HG03025 (cell line): ENCODE results near the gene RAB11B.
"Not testable (repeated sequence)": the region's sequence is repeated elsewhere in the genome, so short reads cannot be mapped to it uniquely, and the experiment has no call there.

Experiments
- ATAC-seq: cut with Tn5 transposase; IDR thresholded peaks from one replicate; pipeline ENCODE4 v1.9.1; 2021; ENCODE audit warnings: mild to moderate bottlenecking, moderate library complexity; ENCODE audit not compliant: unreplicated experiment, low FRiP score

The RAB11B gene

GRCh38 chr19:8393192-8393870, 3.2 kb downstream of the RAB11B start:
- no peak for ATAC-seq

- no peak for ATAC-seq
Observed at GRCh38 chr19:8393871-8394250, 3.7 kb downstream of the RAB11B start.

- no peak for ATAC-seq
Observed at GRCh38 chr19:8395621-8396082, 5.5 kb downstream of the RAB11B start.

GRCh38 chr19:8396185-8396562, 6.0 kb downstream of the RAB11B start:
- no peak for ATAC-seq

- ATAC-seq = no peak
Observed at GRCh38 chr19:8396563-8397203, 6.5 kb downstream of the RAB11B start.

GRCh38 chr19:8397271-8397670, 7.1 kb downstream of the RAB11B start:
- ATAC-seq = no peak

- no peak for ATAC-seq
Observed at GRCh38 chr19:8397746-8398310, 7.7 kb downstream of the RAB11B start.

- no peak for ATAC-seq
Observed at GRCh38 chr19:8398311-8398771, 8.2 kb downstream of the RAB11B start.

GRCh38 chr19:8399681-8400188, 9.6 kb downstream of the RAB11B start:
- no peak for ATAC-seq

- ATAC-seq = no peak
Observed at GRCh38 chr19:8401981-8402411, 11.8 kb downstream of the RAB11B start.

- ATAC-seq = no peak
Observed at GRCh38 chr19:8403098-8403819, 13.1 kb downstream of the RAB11B start.

- ATAC-seq = no peak
Observed at GRCh38 chr19:8403820-8404109, 13.6 kb downstream of the RAB11B start.

GRCh38 chr19:8404391-8405151, 14.4 kb downstream of the RAB11B start:
- ATAC-seq = no peak

GRCh38 chr19:8410718-8411117, 20.6 kb downstream of the RAB11B start:
- not testable (repeated sequence) for ATAC-seq

- peak; percentile 99 for ATAC-seq
Observed at GRCh38 chr19:8412783-8413628, 22.8 kb downstream of the RAB11B start, which contains the start of gene MARCHF2. TSS of gene MARCHF2 (plus strand) at chr19:8413305. CDS start at chr19:8421841, 8,536 bp downstream.

- ATAC-seq = no peak
Observed at GRCh38 chr19:8413629-8413995, 23.5 kb downstream of the RAB11B start.

GRCh38 chr19:8416796-8417195, 26.6 kb downstream of the RAB11B start:
- no peak for ATAC-seq

GRCh38 chr19:8421484-8422461, 31.6 kb downstream of the RAB11B start:
- ATAC-seq = no peak
